H7 (cell line): ENCODE measurements around the gene DCUN1D3. TPM values are rescaled to one million over a fixed set of nuclear protein-coding genes. Genes with fewer than 3 reads are reported as not detected.
"Not testable (repeated sequence)": the region's sequence is repeated elsewhere in the genome, so short reads cannot be mapped to it uniquely, and the experiment has no call there.

Experiments used
- DNase-seq: peaks from one replicate; pipeline ENCODE4 v3.0.0; 2012
- H3K27me3 ChIP-seq: 2 replicates; pipeline ENCODE4 v1.6.0; 2011; ENCODE audit warnings: mild to moderate bottlenecking, low read length; ENCODE audit not compliant: control insufficient read depth, insufficient read depth
- H3K36me3 ChIP-seq: replicated peaks from 2 replicates; pipeline ENCODE4 v1.5.1; 2011; ENCODE audit warnings: low read length; ENCODE audit not compliant: control insufficient read depth, insufficient read depth
- H3K4me3 ChIP-seq: 2 replicates; pipeline ENCODE4 v1.5.1; 2011; ENCODE audit warnings: low read depth, mild to moderate bottlenecking, control low read depth, low read length, moderate library complexity; ENCODE audit not compliant: insufficient read depth
- total RNA-seq: library from RNA; depleted of rRNA; stranded (reverse); fragments of >200 nt; shearing (Covaris generic); gene quantifications from 2 replicates; pipeline ENCODE4 v1.2.3, GENCODE V29; 2014

DCUN1D3 gene
- total RNA-seq, 1 experiment from 2014 or later, result 11.9 TPM

- H3K27me3 ChIP-seq, result no peaks in the 10 kb centered on the region
- no peaks in the 10 kb centered on the region for H3K36me3 ChIP-seq
- H3K4me3 ChIP-seq, result no peak overlapping the region
- no peak for DNase-seq
Observed at GRCh38 chr16:20930365-20930690, 30.2 kb upstream of the DCUN1D3 start.

- H3K27me3 ChIP-seq, H3K4me3 ChIP-seq, DNase-seq, H3K36me3 ChIP-seq: not testable (repeated sequence)
Observed at GRCh38 chr16:20929676-20930364, 29.7 kb upstream of the DCUN1D3 start.

DNA sequence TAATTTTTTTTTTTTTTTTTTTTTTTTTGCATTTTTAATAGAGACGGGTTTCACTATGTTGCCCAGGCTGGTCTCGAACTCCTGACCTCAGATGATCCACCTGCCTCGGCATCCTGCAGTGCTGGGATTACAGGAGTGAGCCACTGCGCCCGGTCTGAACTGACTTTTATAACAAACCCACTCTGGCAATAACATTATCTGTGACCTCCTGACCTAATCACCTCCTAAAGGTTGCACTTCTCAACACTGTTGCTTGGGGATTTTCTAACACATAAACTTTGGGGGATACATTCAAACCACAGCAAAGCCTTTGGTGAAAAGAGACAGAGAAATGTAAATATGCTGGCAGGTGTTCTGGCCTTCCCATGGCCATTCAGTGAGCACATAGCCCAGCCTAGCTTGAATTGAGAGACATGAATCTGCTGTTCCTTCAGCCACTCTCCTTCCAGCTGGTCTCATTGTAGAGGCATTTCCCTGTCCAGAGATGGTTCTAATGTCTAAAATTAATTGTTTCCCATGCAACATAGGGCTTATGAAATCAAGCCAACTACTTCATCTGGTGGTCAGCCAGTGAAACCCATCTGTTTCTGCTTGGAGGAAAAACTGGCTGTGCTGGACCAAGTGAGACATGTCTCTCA, 28.7 kb upstream of the DCUN1D3 start:
- no peak for DNase-seq
- Histone ChIP-seq H3K27me3 (no peaks in the 10 kb centered on the region), H3K4me3 (no peak overlapping the region), H3K36me3 (no peaks in the 10 kb centered on the region)

- Histone ChIP-seq H3K27me3 (no peaks in the 10 kb centered on the region), H3K36me3 (no peaks in the 10 kb centered on the region), H3K4me3 (no peak overlapping the region)
- DNase-seq, result no peak
Observed at GRCh38 chr16:20925751-20926150, 25.6 kb upstream of the DCUN1D3 start.

GRCh38 chr16:20923876-20924275, 23.7 kb upstream of the DCUN1D3 start:
- Histone ChIP-seq H3K36me3 (no peaks in the 10 kb centered on the region), H3K27me3 (no peaks in the 10 kb centered on the region), H3K4me3 (no peak overlapping the region)
- DNase-seq, result no peak

- Histone ChIP-seq H3K36me3 (no peaks in the 10 kb centered on the region), H3K4me3 (no peak overlapping the region), H3K27me3 (no peaks in the 10 kb centered on the region)
- DNase-seq, result no peak
Observed at GRCh38 chr16:20920799-20921198, 20.6 kb upstream of the DCUN1D3 start.

GRCh38 chr16:20920091-20920490, 19.9 kb upstream of the DCUN1D3 start:
- Histone ChIP-seq H3K4me3 (no peak overlapping the region), H3K36me3 (no peaks in the 10 kb centered on the region), H3K27me3 (no peaks in the 10 kb centered on the region)
- no peak for DNase-seq

DNA sequence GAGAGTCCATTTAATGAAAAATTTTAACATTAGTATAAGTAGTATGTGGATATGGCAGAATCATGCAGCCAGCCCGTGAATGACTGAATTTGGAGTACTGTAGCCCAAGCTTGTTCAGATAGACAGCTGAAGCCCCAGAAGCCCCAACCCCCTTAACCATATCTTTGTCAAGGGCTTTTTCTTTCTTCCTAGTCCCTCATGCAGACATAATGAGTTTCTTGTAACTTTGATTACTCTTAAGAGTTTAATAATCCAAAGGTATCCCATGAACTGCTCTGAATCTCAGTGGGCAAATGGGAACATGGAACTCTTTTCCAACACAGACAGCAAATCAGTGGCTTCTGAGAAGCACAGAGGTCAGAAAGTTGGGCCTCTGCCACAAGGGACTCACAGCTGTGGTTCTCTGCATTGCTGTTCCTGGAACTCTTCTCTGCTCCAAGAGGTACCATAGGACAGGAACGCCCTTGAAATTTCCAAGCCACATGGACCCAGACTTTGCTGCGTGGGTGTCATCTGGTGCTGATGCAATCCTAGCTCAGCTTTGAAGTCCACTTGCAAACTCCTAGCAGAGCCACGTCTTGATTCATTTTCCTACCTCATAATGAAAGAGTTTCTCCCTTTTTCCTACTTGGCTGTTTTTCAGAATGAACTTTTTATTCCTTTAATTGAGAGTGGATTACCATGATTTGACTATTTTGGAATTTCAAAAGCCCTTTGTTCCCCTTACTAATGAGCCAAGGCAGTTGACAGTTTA, 18.5 kb upstream of the DCUN1D3 start:
- Histone ChIP-seq H3K4me3 (no peak overlapping the region), H3K36me3 (no peaks in the 10 kb centered on the region), H3K27me3 (no peaks in the 10 kb centered on the region)
- no peak for DNase-seq

DNA sequence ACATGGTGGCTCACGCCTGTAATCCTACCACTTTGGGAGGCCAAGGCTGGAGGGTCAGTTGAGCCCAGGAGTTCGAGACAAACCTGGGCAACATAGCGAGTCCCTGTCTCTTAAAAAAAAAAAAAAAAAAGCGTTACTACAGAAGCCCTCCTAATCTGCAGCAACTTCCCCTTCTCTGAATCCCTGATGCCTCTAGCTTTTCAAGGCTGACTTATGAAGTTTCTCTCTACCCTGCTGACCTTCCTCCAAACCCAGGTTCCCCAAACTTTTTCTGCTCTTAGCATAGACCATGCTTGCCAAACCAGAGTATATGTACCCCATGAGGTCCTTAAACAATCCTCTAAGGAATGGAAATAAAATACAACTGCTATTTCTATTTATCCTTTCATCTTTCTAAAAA, 16.8 kb upstream of the DCUN1D3 start:
- no peak overlapping the region for H3K4me3 ChIP-seq
- no peaks in the 10 kb centered on the region for H3K36me3 ChIP-seq
- H3K27me3 ChIP-seq, result no peaks in the 10 kb centered on the region
- DNase-seq, result no peak

DNA sequence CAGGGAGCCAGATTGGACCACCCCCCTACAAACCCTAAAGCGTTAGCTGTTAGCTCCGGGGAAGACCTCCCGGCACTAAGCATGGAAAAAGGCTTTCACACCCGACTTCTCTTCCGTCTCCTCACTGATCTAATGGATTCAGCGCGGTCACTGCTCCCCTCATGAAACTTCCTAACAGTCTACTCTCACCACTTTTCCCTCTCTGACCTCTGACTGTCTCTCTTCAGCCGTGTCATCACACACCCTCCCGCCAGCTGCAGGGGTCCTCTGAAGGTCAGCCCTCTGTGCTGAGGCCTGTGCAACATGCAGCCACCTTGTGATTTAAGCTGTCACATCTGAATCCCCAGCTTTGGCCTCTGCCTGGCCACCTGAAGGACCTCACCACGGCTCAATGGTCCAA, 16.1 kb upstream of the DCUN1D3 start:
- H3K27me3 ChIP-seq, result no peaks in the 10 kb centered on the region
- no peak for DNase-seq
- H3K36me3 ChIP-seq, result no peaks in the 10 kb centered on the region
- no peak overlapping the region for H3K4me3 ChIP-seq

- DNase-seq, result no peak
- no peaks in the 10 kb centered on the region for H3K36me3 ChIP-seq
- H3K27me3 ChIP-seq, result no peaks in the 10 kb centered on the region
- H3K4me3 ChIP-seq, result no peak overlapping the region
Observed at GRCh38 chr16:20911361-20911760, 11.2 kb upstream of the DCUN1D3 start.

DNA sequence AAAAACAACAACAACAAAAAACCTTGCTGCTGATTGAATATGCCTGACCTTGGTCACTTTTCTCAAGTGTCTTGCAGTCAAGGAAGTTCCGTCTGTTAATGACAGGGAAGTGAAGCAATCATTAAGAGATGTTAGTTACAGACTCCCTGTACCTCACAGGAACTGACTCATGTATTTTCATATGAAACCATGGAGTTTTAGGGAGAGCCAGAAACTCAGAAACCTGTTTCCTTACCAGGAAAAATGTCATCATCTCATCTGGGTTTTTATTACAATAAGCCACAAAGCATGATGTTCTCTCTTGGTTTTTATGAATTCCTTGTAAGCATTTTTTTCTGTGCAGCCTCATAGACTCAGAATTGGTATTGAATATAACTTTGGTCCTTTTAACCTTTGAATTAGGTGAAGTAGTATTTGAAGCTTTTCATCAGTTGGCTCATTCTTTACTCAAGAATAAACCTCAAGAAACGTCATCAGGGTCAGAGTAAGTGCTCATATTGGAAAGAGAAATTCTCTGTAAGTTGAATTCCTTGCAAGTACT, 10.7 kb upstream of the DCUN1D3 start:
- H3K27me3 ChIP-seq, result no peaks in the 10 kb centered on the region
- H3K36me3 ChIP-seq, result no peaks in the 10 kb centered on the region
- no peak overlapping the region for H3K4me3 ChIP-seq
- no peak for DNase-seq

DNA sequence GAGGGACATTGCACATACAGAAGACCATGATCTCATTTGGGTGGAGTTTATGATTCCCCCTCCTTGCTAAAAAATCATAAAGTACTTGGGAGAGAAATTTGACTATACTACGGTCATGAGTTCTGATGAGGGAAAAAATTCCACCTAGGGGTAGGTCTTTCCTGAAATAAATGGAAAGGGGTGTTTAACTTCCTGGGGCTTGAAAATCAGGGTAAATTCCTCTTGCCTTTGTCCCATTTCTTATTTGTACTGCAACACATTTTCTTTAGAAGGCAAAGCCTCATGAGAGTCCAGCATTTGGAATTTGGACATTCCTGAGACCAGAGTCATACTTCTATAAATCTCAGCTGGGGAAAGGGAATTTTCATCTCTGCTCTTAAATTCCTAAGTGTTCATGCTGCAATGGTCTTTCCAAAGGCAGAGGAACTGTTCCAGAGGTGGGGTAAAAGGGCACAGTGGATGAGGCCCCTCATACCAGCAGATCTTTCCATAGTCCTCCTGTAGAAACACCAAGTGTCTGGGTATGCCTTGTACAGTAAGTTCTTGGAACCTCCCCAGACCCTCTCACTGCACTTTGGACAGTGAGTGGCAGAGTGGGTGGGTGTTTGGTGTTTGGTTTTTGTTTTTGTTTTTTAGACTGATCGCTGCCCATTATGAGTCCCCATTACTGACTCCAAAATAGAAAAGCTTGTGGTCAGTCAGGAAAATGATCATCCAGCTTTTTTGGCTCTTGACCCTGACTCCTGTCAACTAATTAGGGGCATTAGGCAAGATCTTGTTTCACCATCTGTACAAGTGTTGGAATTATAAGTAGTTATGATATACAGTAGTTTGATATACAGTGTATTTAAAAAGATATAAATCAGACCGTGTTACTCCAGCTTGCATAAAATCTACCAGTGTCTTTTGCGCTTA, 6.4 kb upstream of the DCUN1D3 start:
- DNase-seq, result no peak
- no peaks in the 10 kb centered on the region for H3K36me3 ChIP-seq
- no peaks in the 10 kb centered on the region for H3K27me3 ChIP-seq
- H3K4me3 ChIP-seq, result no peak overlapping the region

GRCh38 chr16:20905576-20905975, 5.4 kb upstream of the DCUN1D3 start:
- no peak for DNase-seq
- H3K27me3 ChIP-seq, result no peaks in the 10 kb centered on the region
- H3K4me3 ChIP-seq, result no peak overlapping the region
- no peaks in the 10 kb centered on the region for H3K36me3 ChIP-seq
